ENCODE data around the gene NOL7. TPM values are rescaled to one million over a fixed set of nuclear protein-coding genes. Genes with fewer than 3 reads are reported as not detected.

The NOL7 gene
- total RNA-seq, 1 donor from 2014 or later: 67.5 TPM

DNA sequence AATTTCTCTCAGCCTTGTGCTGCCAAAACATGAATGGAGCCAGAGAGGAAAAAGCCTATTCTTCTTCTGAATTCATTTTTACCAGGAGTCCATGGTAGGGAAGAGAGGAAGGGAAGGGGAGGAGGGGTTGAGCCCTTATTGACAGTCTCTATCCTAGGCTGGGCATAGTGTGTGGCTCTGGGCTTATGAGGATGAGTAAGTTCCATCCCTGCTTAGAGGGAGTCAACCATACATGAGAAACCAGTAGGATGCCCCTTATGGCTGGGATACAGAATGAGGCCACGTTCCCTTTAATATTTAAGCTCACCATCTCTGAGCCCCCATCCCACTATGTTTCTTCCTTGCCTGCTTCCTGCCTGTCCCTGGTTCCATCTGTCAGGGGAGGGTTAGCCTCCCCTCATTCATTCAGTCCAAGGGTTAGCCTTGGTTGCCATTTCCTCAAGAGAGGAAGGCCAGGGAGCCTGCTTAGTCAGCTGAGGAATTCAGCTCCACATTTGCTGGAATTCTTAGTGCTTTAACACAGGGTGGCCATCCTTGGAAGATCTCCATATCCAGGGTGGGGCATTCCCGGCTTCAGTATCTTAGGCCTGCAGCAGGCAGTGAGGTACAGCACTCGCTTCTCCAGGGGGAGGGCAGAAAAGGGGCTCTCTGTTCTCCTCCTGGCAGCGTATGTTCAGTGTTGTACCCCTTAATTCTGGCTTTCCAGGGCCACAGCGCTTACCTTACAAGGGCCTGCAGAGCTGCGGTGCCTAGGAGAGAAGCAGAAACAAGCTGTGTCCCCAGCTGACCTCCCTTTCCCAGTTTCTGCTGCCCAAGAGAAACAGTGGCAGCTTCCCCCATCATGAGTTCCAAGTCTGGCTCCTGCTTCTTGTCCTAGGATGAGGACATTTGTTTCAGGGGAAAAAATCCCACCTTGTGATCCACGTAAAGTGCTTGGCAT lies 28.3 kb upstream of the NOL7 start:
- ChIA-PET CTCF (no interaction called here), POLR2A (no interaction called here)
- DNase-seq (no peak), ATAC-seq (ENCODE audit: low read depth) (no peak)
- intact Hi-C loops (cut with micrococcal nuclease): no loop called here
- Mint-ChIP-seq H3K27ac (no peak overlapping the region), H3K27me3 (no peaks in the 10 kb centered on the region), H3K4me3 (no peak overlapping the region), H3K9me3 (no peaks in the 10 kb centered on the region), H3K4me1 (no peaks in the 10 kb centered on the region), H3K36me3 (ENCODE audit: low read depth) (peaks cover 52% of the 10 kb centered on the region)
- TF ChIP-seq, protein P1, sequence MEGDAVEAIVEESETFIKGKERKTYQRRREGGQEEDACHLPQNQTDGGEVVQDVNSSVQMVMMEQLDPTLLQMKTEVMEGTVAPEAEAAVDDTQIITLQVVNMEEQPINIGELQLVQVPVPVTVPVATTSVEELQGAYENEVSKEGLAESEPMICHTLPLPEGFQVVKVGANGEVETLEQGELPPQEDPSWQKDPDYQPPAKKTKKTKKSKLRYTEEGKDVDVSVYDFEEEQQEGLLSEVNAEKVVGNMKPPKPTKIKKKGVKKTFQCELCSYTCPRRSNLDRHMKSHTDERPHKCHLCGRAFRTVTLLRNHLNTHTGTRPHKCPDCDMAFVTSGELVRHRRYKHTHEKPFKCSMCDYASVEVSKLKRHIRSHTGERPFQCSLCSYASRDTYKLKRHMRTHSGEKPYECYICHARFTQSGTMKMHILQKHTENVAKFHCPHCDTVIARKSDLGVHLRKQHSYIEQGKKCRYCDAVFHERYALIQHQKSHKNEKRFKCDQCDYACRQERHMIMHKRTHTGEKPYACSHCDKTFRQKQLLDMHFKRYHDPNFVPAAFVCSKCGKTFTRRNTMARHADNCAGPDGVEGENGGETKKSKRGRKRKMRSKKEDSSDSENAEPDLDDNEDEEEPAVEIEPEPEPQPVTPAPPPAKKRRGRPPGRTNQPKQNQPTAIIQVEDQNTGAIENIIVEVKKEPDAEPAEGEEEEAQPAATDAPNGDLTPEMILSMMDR (IDR thresholded peaks at IDR 0.05): no peak

DNA sequence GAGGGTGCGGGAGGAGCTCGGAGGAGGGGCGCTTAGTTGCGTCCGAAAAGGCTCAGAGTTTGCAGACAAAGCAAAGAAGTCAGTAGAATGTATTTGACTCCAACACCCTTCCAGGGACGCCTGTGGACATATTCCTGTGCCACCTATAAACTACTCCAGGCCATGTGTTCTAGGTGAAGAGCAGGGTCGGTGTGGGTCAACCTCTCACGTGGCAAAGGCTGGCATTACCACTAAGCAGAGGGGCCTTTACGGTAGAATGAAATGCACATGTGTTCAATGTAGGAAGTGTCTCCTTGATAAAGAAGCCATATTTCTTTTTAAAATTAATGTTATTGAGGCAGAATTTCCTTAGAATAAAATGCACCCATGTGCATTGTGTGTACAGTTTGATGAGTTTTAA lies 25.3 kb upstream of the NOL7 start:
- ChIA-PET POLR2A (interaction anchor here (0.6 kb wide), 1 partner anchor 15 kb away, joined by 3 read pairs; the partner anchor contains the start of gene SIRT5), CTCF (interaction anchor here (2.6 kb wide), 1 partner anchor 15 kb away, joined by 8 read pairs; the partner anchor contains the start of gene SIRT5)
- Mint-ChIP-seq H3K4me1 (no peaks in the 10 kb centered on the region), H3K36me3 (ENCODE audit: low read depth) (peaks cover 55% of the 10 kb centered on the region), H3K27me3 (no peaks in the 10 kb centered on the region), H3K9me3 (no peaks in the 10 kb centered on the region), H3K4me3 (no peak overlapping the region), H3K27ac (no peak overlapping the region)
- TF ChIP-seq, protein P1 (IDR thresholded peaks at IDR 0.05): no peak
- DNase-seq (no peak), ATAC-seq (ENCODE audit: low read depth) (no peak)
- intact Hi-C loops (cut with micrococcal nuclease): no loop called here

DNA sequence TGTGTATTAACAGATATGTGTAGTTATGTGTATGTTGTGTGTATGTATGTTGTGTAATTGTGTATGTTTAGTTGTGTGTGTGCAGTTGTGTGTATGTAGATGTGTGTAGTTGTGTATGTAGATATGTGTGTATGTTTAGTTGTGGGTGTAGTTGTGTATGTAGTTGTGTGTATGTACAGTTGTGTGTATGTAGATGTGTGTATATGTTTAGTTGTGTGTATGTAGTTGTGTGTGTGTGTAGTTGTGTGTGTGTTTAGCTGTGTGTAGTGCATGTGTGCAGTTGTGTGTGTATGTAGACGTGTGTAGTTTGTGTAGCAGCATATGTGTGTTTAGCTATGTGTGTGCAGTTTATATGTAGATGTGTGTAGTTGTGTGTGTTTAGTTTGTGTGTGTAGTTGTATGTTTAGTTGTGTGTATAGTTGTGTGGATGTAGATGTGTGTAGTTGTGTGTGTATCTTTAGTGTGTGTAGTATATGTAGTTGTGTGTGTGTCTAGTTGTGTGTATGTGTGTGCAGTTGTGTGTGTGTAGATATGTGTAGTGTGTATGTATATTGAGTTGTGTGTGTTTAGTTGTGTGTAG lies 24.5 kb upstream of the NOL7 start:
- no peaks in the 10 kb centered on the region for H3K27me3 Mint-ChIP-seq
- no peaks in the 10 kb centered on the region for H3K4me1 Mint-ChIP-seq
- peaks cover 58% of the 10 kb centered on the region for H3K36me3 Mint-ChIP-seq (ENCODE audit: low read depth)
- DNase-seq: no peak
- no peak overlapping the region for H3K4me3 Mint-ChIP-seq
- ChIA-PET CTCF (interaction anchor here (2.6 kb wide), 1 partner anchor 16 kb away, joined by 8 read pairs; the partner anchor contains the start of gene SIRT5), POLR2A (no interaction called here)
- TF ChIP-seq, protein P1 (IDR thresholded peaks at IDR 0.05): no peak
- intact Hi-C loops (cut with micrococcal nuclease): no loop called here
- no peak overlapping the region for H3K27ac Mint-ChIP-seq
- H3K9me3 Mint-ChIP-seq: no peaks in the 10 kb centered on the region
- ATAC-seq (ENCODE audit: low read depth): no peak

DNA sequence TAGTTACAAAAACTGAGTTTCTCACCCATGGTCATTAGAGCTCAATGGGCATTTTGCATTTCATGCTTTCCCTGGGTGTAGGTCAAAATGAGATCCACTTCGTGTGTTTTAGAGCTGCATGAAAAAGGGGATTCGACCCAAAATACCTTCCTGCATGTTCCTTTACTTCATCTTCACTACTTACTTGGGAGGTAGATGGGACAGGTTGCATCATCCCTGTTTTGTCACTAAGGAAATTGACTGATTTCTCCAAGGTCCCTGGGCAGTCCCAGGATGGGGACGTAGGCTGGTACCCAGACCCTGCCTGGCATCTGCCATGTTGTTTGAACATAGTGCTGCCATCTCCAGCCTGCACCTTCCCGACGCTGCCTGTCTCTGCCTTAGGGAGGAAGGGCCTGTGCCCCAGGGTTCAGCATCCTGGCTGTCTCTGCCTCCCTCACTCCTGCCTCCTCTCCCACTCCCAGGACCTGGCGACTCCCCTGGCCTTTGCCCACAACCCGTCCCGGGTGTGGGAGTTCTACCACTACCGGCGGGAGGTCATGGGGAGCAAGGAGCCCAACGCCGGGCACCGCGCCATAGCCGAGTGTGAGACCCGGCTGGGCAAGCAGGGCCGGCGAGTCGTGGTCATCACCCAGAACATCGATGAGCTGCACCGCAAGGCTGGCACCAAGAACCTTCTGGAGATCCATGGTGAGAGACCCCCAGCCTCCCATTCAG lies 23.8 kb upstream of the NOL7 start:
- ChIA-PET CTCF (interaction anchor here (2.6 kb wide), 1 partner anchor 17 kb away, joined by 8 read pairs; the partner anchor contains the start of gene SIRT5), POLR2A (no interaction called here)
- peaks cover 61% of the 10 kb centered on the region for H3K36me3 Mint-ChIP-seq (ENCODE audit: low read depth)
- no peaks in the 10 kb centered on the region for H3K4me1 Mint-ChIP-seq
- ATAC-seq (ENCODE audit: low read depth): no peak
- no peak for DNase-seq
- intact Hi-C loops (cut with micrococcal nuclease): no loop called here
- no peak overlapping the region for H3K4me3 Mint-ChIP-seq
- TF ChIP-seq, protein P1 (IDR thresholded peaks at IDR 0.05): no peak
- no peak overlapping the region for H3K27ac Mint-ChIP-seq
- no peaks in the 10 kb centered on the region for H3K9me3 Mint-ChIP-seq
- no peaks in the 10 kb centered on the region for H3K27me3 Mint-ChIP-seq

DNA sequence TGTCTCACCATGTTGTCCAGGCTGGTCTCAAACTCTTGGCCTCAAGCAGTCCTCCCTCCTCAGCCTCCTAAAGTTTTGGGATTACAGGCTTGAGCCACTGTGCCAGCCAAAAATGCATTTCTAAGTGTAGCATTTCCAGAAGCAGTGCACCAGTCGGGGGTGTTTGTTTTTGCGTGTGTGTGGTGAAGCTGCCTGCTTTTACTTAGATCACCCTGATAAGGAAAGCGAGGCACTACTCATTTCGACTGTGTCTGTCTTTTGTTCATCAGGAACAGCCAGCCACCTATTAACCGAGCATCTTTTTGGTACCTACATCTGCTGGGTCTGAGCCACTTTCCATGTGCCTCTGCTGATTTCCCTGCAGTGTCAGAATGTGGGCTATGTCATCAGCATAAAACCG lies 22.0 kb upstream of the NOL7 start:
- ATAC-seq (ENCODE audit: low read depth) (no peak), DNase-seq (no peak)
- peaks cover 62% of the 10 kb centered on the region for H3K36me3 Mint-ChIP-seq (ENCODE audit: low read depth)
- TF ChIP-seq, protein P1 (IDR thresholded peaks at IDR 0.05): no peak
- no peaks in the 10 kb centered on the region for H3K27me3 Mint-ChIP-seq
- ChIA-PET CTCF (no interaction called here), POLR2A (no interaction called here)
- H3K27ac Mint-ChIP-seq: no peak overlapping the region
- H3K4me3 Mint-ChIP-seq: no peak overlapping the region
- no peaks in the 10 kb centered on the region for H3K4me1 Mint-ChIP-seq
- intact Hi-C loops (cut with micrococcal nuclease): no loop called here
- no peaks in the 10 kb centered on the region for H3K9me3 Mint-ChIP-seq
